A549 (cell line): Measurements from ENCODE around the gene PMPCA. TPM values are rescaled to one million over a fixed set of nuclear protein-coding genes. Genes with fewer than 3 reads are reported as not detected.

Experiments used
- ATAC-seq, 2 experiments: fragments of 200-7000 bp in 1 of 2; fragments of >200 bp in 1 of 2; cut with Nextera tagmentation in 1 of 2; cut with Tn5 transposase in 1 of 2; 3 replicates each; pipeline versions ENCODE4 v1.8.0 to v1.9.1; 2018 to 2020; ENCODE audit warnings: mild to moderate bottlenecking in 1 of 2, moderate library complexity in 1 of 2
- CTCF ChIA-PET: fragments of 300-600 bp; sonication (Branson Sonifier 250); formaldehyde crosslinking; extraction: SDS; loops from one replicate; lab custom pipeline; 2021; ENCODE audit warnings: antibody characterized with exemption, inconsistent platforms; lab: Yijun Ruan, JAX
- POLR2A ChIA-PET: fragments of 350-600 bp; formaldehyde crosslinking; extraction: SDS; loops from one replicate; lab custom pipeline; 2021; ENCODE audit warnings: antibody characterized with exemption, inconsistent platforms; lab: Yijun Ruan, JAX
- DNase-seq, 2 experiments: peaks; one replicate each; pipeline versions ENCODE4 v3.0.0 to v3.0.0-alpha.2; 2011 to 2016; ENCODE audit warnings: low read depth in 1 of 2, low spot score in 1 of 2
- FAIRE-seq: peaks from 2 replicates; lab custom pipeline; 2011; peaks lifted over from hg19 to GRCh38; lab: Jason Lieb, UNC
- H3K27ac ChIP-seq, 2 experiments: fragments of >200 bp; sonication (Bioruptor Twin); formaldehyde crosslinking; 3 replicates each; pipeline ENCODE4 v1.5.1; 2016 to 2017
- H3K4me1 ChIP-seq: fragments of >200 bp; sonication (Bioruptor Twin); formaldehyde crosslinking; 3 replicates; pipeline ENCODE4 v1.6.1; 2016
- H3K4me2 ChIP-seq: fragments of >200 bp; sonication (Bioruptor Twin); formaldehyde crosslinking; 3 replicates; pipeline ENCODE4 v1.6.1; 2016
- H3K4me3 ChIP-seq: fragments of >200 bp; sonication (Bioruptor Twin); formaldehyde crosslinking; 3 replicates; pipeline ENCODE4 v1.5.1; 2016
- H3K9me3 ChIP-seq: fragments of >200 bp; sonication (Bioruptor Twin); formaldehyde crosslinking; 3 replicates; pipeline ENCODE4 v1.6.1; 2016
- ATOH8 ChIP-seq: fragments of 250-450 bp; sonication (Bioruptor Pico); IDR thresholded peaks from 2 replicates; pipeline ENCODE4 v1.5.0; 2020; ENCODE audit warnings: low read depth, mild to moderate bottlenecking, moderate library complexity
- BCL3 ChIP-seq: fragments of >200 bp; sonication (Bioruptor Twin); formaldehyde crosslinking; IDR thresholded peaks from 3 replicates; pipeline ENCODE4 v1.6.1; 2016
- CBX2 ChIP-seq: fragments of 200-600 bp; sonication (generic); IDR thresholded peaks from 2 replicates; pipeline ENCODE4 v1.6.1; 2016; ENCODE audit warnings: low read depth, mild to moderate bottlenecking, borderline replicate concordance
- ESRRA ChIP-seq: fragments of 150-350 bp; IDR thresholded peaks from 2 replicates; pipeline ENCODE4 v1.6.1; 2014; ENCODE audit warnings: mild to moderate bottlenecking, low read length, borderline replicate concordance
- FOSL2 ChIP-seq, 2 experiments: fragments of 450-650 bp in 1 of 2; fragments of >200 bp in 1 of 2; sonication (Bioruptor Twin) in 1 of 2; formaldehyde crosslinking; IDR thresholded peaks; 2 replicates each; pipeline versions ENCODE4 v1.5.0 to v1.6.1; 2016 to 2020; ENCODE audit warnings: mild to moderate bottlenecking in 1 of 2, moderate library complexity in 1 of 2
- HEYL ChIP-seq: fragments of 250-450 bp; sonication (Bioruptor Pico); IDR thresholded peaks from 2 replicates; pipeline ENCODE4 v1.8.0; 2021; ENCODE audit warnings: mild to moderate bottlenecking, moderate library complexity
- HMGXB4 ChIP-seq: fragments of 250-450 bp; sonication (Bioruptor Pico); IDR thresholded peaks from 2 replicates; pipeline ENCODE4 v1.5.0; 2021; ENCODE audit warnings: mild to moderate bottlenecking, moderate library complexity, borderline replicate concordance
- KDM1A ChIP-seq: fragments of 200-600 bp; sonication (generic); IDR thresholded peaks from 2 replicates; pipeline ENCODE4 v1.6.1; 2016; ENCODE audit warnings: low read depth, mild to moderate bottlenecking
- PBX3 ChIP-seq: IDR thresholded peaks from 2 replicates; pipeline ENCODE4 v1.6.1; 2012
- PHF8 ChIP-seq: fragments of 200-600 bp; sonication (generic); IDR thresholded peaks from 2 replicates; pipeline ENCODE4 v1.6.1; 2016; ENCODE audit warnings: low read depth, mild to moderate bottlenecking, antibody characterized with exemption, moderate library complexity, borderline replicate concordance
- POLR2AphosphoS2 ChIP-seq: conservative IDR thresholded peaks from 2 replicates; pipeline ENCODE4 v1.6.1; 2012; ENCODE audit warnings: low read length, improper control_type of control experiment, inconsistent platforms
- RAD21 ChIP-seq, 2 experiments: fragments of >200 bp in 1 of 2; sonication (Bioruptor Twin) in 1 of 2; formaldehyde crosslinking in 1 of 2; IDR thresholded peaks in 1 of 2; conservative IDR thresholded peaks in 1 of 2; 2 replicates in 1 of 2; 3 replicates in 1 of 2; pipeline ENCODE4 v1.6.1; 2012 to 2018; ENCODE audit warnings: inconsistent platforms in 1 of 2
- RARB ChIP-seq: fragments of 250-450 bp; sonication (Bioruptor Pico); IDR thresholded peaks from 2 replicates; pipeline ENCODE4 v1.8.0; 2021; ENCODE audit warnings: mild to moderate bottlenecking, moderate library complexity
- RNF2 ChIP-seq: fragments of 200-600 bp; sonication (generic); IDR thresholded peaks from 2 replicates; pipeline ENCODE4 v1.6.1; 2016; ENCODE audit warnings: low read depth, mild to moderate bottlenecking, antibody characterized with exemption, moderate library complexity, borderline replicate concordance
- TFCP2L1 ChIP-seq: fragments of 250-450 bp; sonication (Bioruptor Pico); IDR thresholded peaks from 2 replicates; pipeline ENCODE4 v1.5.0; 2021; ENCODE audit warnings: mild to moderate bottlenecking
- USF2 ChIP-seq: fragments of 450-650 bp; IDR thresholded peaks from 2 replicates; pipeline ENCODE4 v1.6.1; 2014; ENCODE audit warnings: antibody characterized with exemption
- WGBS: methylation state at CpG from one replicate; pipeline ENCODE4 v1.1.6; 2017; ENCODE audit errors: missing lambda C conversion rate; 5-methylcytosine and 5-hydroxymethylcytosine counted together
- polyA plus RNA-seq, 4 experiments: library from polyadenylated mRNA; depleted of rRNA in 3 of 4; stranded (reverse); fragments of >200 nt; fragmentation: RNase III in 1 of 4; extraction: RNeasy Plus Mini Kit Qiagen cat#74134 plus additional on column Dnase treatment in 1 of 4; gene quantifications; 2 replicates in 3 of 4; 3 replicates in 1 of 4; pipeline ENCODE4 v1.2.3, GENCODE V29; 2011 to 2017
- TF ChIP-seq, protein P1 (sequence below): fragments of >200 bp; sonication (Bioruptor Twin); formaldehyde crosslinking; IDR thresholded peaks from 2 replicates; pipeline ENCODE4 v1.6.1; 2016
- TF ChIP-seq, protein P2 (sequence below): IDR thresholded peaks from 2 replicates; pipeline ENCODE4 v1.6.1; 2012; ENCODE audit warnings: low read depth, borderline replicate concordance

Gene PMPCA
- polyA plus RNA-seq, 2 of the 4 experiments (the other 2 are of a cell fraction): 71.1 to 89.2 TPM

DNA sequence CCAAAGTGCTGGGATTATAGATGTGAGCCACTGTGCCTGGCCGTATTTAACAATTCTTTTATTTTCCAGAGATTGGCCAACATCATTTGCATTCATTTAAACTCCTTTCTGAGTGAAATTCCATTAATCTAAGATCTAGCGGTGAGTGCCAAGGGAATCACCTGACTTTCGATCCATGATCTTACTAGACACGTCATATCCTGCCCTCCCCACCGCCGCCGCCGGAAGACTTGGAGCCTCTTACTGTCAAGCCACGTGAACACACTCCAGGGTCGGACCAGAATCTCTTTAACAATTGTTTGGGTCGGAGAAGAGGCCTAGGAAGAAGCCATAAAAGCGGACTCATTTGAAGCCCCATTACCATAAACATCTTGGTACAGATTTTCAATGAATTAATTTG lies 16.3 kb downstream of the PMPCA start:
- WGBS: 94% methylated on average over 12 of the region's 12 CpGs
- TF ChIP-seq USF2: no peak
- TF ChIP-seq TFCP2L1 (CRISPR knock-in tag): no peak
- TF ChIP-seq PBX3: no peak
- TF ChIP-seq, protein P1, sequence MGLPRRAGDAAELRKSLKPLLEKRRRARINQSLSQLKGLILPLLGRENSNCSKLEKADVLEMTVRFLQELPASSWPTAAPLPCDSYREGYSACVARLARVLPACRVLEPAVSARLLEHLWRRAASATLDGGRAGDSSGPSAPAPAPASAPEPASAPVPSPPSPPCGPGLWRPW: no peak
- TF ChIP-seq, protein P2, sequence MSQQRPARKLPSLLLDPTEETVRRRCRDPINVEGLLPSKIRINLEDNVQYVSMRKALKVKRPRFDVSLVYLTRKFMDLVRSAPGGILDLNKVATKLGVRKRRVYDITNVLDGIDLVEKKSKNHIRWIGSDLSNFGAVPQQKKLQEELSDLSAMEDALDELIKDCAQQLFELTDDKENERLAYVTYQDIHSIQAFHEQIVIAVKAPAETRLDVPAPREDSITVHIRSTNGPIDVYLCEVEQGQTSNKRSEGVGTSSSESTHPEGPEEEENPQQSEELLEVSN: no peak
- no peak for TF ChIP-seq RAD21 (conservative IDR thresholded peaks at IDR 0.05 in 1 of 2, IDR thresholded peaks at IDR 0.05 in 1 of 2)
- TF ChIP-seq PHF8: no peak
- no peaks in the 10 kb centered on the region for H3K9me3 ChIP-seq
- ATAC-seq: no peak
- ChIA-PET CTCF (interaction anchor here (0.6 to 1.8 kb wide), 3 partner anchors 10 to 16 kb away, joined by 3 to 5 read pairs (median 3); no protein-coding TSS in a partner anchor), POLR2A (no interaction called here)
- no peak overlapping the region for H3K4me3 ChIP-seq
- no peak for DNase-seq
- no peak overlapping the region for H3K27ac ChIP-seq
- H3K4me1 ChIP-seq: no peaks in the 10 kb centered on the region
- no peak for FAIRE-seq
- H3K4me2 ChIP-seq: no peak overlapping the region

- POLR2A ChIA-PET: no interaction called here
- DNase-seq (no peak), ATAC-seq (no peak; a peak in 1 of 6 replicates), FAIRE-seq (no peak)
- no peak overlapping the region for H3K4me2 ChIP-seq
- no peaks in the 10 kb centered on the region for H3K9me3 ChIP-seq
- no peak overlapping the region for H3K4me3 ChIP-seq
- no peaks in the 10 kb centered on the region for H3K4me1 ChIP-seq
- TF ChIP-seq CBX2: no peak
- no peak for TF ChIP-seq RNF2
- TF ChIP-seq ATOH8: no peak
- no peak for TF ChIP-seq POLR2AphosphoS2
- no peak for TF ChIP-seq ESRRA
- no peak for TF ChIP-seq KDM1A
- no peak for TF ChIP-seq RARB (CRISPR knock-in tag)
- TF ChIP-seq BCL3: no peak
- no peak for TF ChIP-seq FOSL2 (IDR thresholded peaks at IDR 0.05)
- TF ChIP-seq FOSL2 (CRISPR knock-in tag; IDR thresholded peaks at IDR 0.05): no peak
- no peak for TF ChIP-seq HEYL (CRISPR knock-in tag)
- TF ChIP-seq HMGXB4 (CRISPR knock-in tag): no peak
- 93% methylated on average over 14 of the region's 21 CpGs for WGBS
- CTCF ChIA-PET: interaction anchor here (1.0 to 1.8 kb wide), 4 partner anchors 9 to 202 kb away, joined by 3 to 6 read pairs (median 5); no protein-coding TSS in a partner anchor
- no peak overlapping the region for H3K27ac ChIP-seq
Measured at GRCh38 chr9:136429075-136429628, 18.7 kb downstream of the PMPCA start.
